DOHH2 (cell line): ENCODE results near the gene RRBP1.

Experiments used
- EZH2phosphoT487 ChIP-seq: fragments of 200-600 bp; sonication (generic); IDR thresholded peaks from 2 replicates; pipeline ENCODE4 v1.6.1; 2017; ENCODE audit warnings: borderline replicate concordance, mild to moderate bottlenecking, antibody characterized with exemption, low read length, moderate library complexity, mixed read lengths
- TF ChIP-seq, protein P1 (sequence below): fragments of 200-600 bp; sonication (generic); IDR thresholded peaks from one replicate; pipeline ENCODE4 v1.5.1; 2014; ENCODE audit warnings: antibody characterized with exemption, mild to moderate bottlenecking, low read depth, low read length; ENCODE audit not compliant: poor library complexity, severe bottlenecking

DNA sequence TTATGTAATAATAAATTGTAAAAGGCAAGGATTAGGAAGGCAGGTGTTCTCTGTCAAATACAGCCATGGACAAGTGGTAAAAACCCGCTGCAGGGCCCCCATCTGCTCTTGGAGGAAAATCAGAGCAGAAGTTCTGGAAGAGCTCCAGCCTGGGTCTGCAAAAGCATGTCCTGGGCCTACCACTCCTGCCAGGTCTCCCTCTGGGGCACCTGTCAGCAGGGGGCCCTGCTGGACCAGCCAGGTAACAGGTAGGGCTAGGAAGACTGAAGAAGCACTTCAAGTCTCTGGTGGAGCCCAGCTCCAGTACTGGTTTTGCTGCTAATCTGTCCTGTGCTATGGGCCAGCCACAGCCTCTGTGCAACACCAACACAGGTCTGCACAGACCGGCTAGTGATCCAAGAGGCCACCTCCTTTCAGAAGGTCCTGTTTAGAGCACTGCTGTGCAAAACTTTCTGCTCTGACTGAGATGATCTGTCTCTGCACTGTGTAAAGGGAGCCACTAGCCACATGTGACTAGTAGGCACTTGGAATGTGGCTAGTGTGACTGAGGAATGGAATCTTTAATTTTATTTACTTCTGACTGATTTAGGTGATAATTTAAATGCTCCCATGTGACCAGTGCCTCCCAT is 30.2 kb downstream of the RRBP1 start:
- TF ChIP-seq, protein P1, sequence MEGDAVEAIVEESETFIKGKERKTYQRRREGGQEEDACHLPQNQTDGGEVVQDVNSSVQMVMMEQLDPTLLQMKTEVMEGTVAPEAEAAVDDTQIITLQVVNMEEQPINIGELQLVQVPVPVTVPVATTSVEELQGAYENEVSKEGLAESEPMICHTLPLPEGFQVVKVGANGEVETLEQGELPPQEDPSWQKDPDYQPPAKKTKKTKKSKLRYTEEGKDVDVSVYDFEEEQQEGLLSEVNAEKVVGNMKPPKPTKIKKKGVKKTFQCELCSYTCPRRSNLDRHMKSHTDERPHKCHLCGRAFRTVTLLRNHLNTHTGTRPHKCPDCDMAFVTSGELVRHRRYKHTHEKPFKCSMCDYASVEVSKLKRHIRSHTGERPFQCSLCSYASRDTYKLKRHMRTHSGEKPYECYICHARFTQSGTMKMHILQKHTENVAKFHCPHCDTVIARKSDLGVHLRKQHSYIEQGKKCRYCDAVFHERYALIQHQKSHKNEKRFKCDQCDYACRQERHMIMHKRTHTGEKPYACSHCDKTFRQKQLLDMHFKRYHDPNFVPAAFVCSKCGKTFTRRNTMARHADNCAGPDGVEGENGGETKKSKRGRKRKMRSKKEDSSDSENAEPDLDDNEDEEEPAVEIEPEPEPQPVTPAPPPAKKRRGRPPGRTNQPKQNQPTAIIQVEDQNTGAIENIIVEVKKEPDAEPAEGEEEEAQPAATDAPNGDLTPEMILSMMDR: no peak
- no peak for TF ChIP-seq EZH2phosphoT487
